MM.1S (cell line): Measurements from ENCODE around the gene CRIP2.

ENCODE experiments used
- DNase-seq: peaks from one replicate; pipeline ENCODE4 v3.0.0-alpha.2; 2015
- H2AFZ ChIP-seq: fragments of 300-600 bp; sonication (generic); 2 replicates; pipeline ENCODE4 v1.6.0; 2016; ENCODE audit warnings: antibody characterized with exemption, low read length
- H3F3A ChIP-seq: fragments of 300-600 bp; sonication (generic); 2 replicates; pipeline ENCODE4 v1.6.1; 2016; ENCODE audit warnings: mild to moderate bottlenecking, antibody characterized with exemption, low read length, moderate library complexity, mixed read lengths; ENCODE audit not compliant: insufficient read depth
- H3K27ac ChIP-seq: fragments of 300-600 bp; sonication (generic); 2 replicates; pipeline ENCODE4 v1.5.1; 2016; ENCODE audit warnings: mild to moderate bottlenecking, low read length
- H3K27me3 ChIP-seq: fragments of 300-600 bp; sonication (generic); replicated peaks from 2 replicates; pipeline ENCODE4 v1.6.0; 2016; ENCODE audit warnings: low read length; ENCODE audit not compliant: insufficient read depth
- H3K36me3 ChIP-seq: fragments of 300-600 bp; sonication (generic); replicated peaks from 2 replicates; pipeline ENCODE4 v1.6.1; 2016; ENCODE audit warnings: mild to moderate bottlenecking, low read length, mixed read lengths; ENCODE audit not compliant: insufficient read depth
- H3K4me1 ChIP-seq: fragments of 300-600 bp; sonication (generic); 2 replicates; pipeline ENCODE4 v1.6.1; 2016; ENCODE audit warnings: low read length, mixed read lengths
- H3K4me2 ChIP-seq: fragments of 300-600 bp; sonication (generic); 2 replicates; pipeline ENCODE4 v1.6.0; 2016; ENCODE audit warnings: low read depth, low read length
- H3K4me3 ChIP-seq: fragments of 300-600 bp; sonication (generic); 2 replicates; pipeline ENCODE4 v1.5.1; 2016; ENCODE audit warnings: low read length, mixed read lengths
- H3K79me2 ChIP-seq: fragments of 300-600 bp; sonication (generic); 2 replicates; pipeline ENCODE4 v1.6.1; 2016; ENCODE audit warnings: mixed run types, low read length, mixed read lengths
- H3K9ac ChIP-seq: fragments of 300-600 bp; sonication (generic); 2 replicates; pipeline ENCODE4 v1.6.1; 2016; ENCODE audit warnings: low read length, mixed read lengths
- H3K9me2 ChIP-seq: fragments of 300-600 bp; sonication (generic); replicated peaks from 2 replicates; pipeline ENCODE4 v1.6.1; 2016; ENCODE audit warnings: mild to moderate bottlenecking, low read length, mixed read lengths; ENCODE audit not compliant: insufficient read depth
- H3K9me3 ChIP-seq: fragments of 300-600 bp; sonication (generic); replicated peaks from 2 replicates; pipeline ENCODE4 v1.6.1; 2016; ENCODE audit warnings: mild to moderate bottlenecking, low read length, mixed read lengths; ENCODE audit not compliant: insufficient read depth
- H4K20me1 ChIP-seq: fragments of 300-600 bp; sonication (generic); 2 replicates; pipeline ENCODE4 v1.6.1; 2016; ENCODE audit warnings: mild to moderate bottlenecking, low read length, moderate library complexity, mixed read lengths; ENCODE audit not compliant: insufficient read depth
- CTCF ChIP-seq: fragments of 300-600 bp; sonication (generic); IDR thresholded peaks from 2 replicates; pipeline ENCODE4 v1.5.1; 2016; ENCODE audit warnings: antibody characterized with exemption, low read length, mixed read lengths
- EZH2 ChIP-seq: fragments of 300-600 bp; sonication (generic); optimal IDR thresholded peaks from 2 replicates; pipeline ENCODE3; 2017; ENCODE audit warnings: low read depth, mild to moderate bottlenecking, antibody characterized with exemption, low read length, mixed read lengths
- EZH2phosphoT487 ChIP-seq: fragments of 300-600 bp; sonication (generic); IDR thresholded peaks from 2 replicates; pipeline ENCODE4 v1.6.1; 2018; ENCODE audit warnings: antibody characterized with exemption, low read length

Gene CRIP2

DNA sequence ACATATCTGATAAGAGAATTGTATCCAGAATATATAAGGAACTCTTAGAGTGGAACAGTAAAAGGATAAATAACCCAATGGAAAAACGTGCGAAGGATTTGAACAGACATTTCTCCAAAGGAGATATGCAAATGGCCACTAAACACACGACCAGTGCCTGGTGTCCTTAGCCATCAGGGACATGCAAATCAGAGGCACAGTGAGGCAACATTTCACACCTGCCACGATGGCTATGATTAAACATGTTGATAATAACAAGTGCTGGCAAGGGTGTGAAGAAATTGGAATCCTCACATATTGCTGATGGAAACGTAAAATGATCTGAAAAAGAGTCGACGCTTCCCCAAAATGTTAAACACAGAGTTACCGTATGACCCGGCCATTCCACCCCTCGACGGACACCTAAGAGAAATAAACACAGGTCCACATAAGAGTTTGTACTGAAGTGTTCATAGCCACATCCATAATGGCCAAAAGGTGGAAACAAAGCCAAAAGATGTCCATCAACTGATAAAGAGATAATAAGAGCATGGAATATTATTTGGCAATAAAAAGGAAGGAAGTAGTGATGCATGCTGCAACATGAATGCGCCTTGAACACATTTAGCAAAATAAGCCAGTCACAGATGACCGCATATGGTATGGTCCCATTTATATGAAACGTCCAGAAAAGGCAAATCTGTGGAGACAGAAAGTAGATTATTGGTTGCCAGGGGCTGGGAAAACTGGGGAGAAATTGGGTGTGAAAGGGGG is 45.5 kb downstream of the CRIP2 start:
- Histone ChIP-seq H3K4me2 (no peak overlapping the region), H3K9me3 (no peaks in the 10 kb centered on the region), H3K4me1 (no peaks in the 10 kb centered on the region), H3K4me3 (no peak overlapping the region), H4K20me1 (no peaks in the 10 kb centered on the region), H2AFZ (no peak overlapping the region), H3K9ac (no peak overlapping the region), H3K79me2 (no peaks in the 10 kb centered on the region), H3K27ac (no peak overlapping the region), H3K9me2 (no peaks in the 10 kb centered on the region), H3K27me3 (peaks cover 54% of the 10 kb centered on the region), H3K36me3 (no peaks in the 10 kb centered on the region), H3F3A (no peaks in the 10 kb centered on the region)
- TF ChIP-seq EZH2 = no peak
- no peak for TF ChIP-seq CTCF
- TF ChIP-seq EZH2phosphoT487 = no peak
- DNase-seq = no peak

DNA sequence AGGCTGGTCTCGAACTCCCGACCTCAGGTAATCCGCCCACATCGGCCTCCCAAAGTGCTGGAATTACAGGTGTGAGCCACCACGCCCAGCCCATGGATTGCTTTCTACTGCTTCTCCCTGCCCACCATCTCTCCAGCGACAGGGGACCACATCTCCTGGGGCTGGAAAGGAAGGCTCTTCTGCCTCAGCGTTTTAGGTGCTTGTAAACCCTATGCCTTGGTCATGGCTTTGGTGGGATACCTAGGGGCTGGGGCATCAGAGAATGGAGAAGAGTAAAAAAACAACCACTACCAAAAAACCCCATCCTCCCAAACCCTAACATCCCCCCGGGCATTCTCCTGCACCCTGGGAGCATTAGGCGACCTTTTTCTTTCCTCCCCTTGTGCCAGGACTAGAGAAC is 50.7 kb downstream of the CRIP2 start:
- no peak overlapping the region for H3K4me3 ChIP-seq
- peaks cover 6% of the 10 kb centered on the region; the same call in 1 of the 2 replicates for H3F3A ChIP-seq
- H3K9ac ChIP-seq = no peak overlapping the region
- no peaks in the 10 kb centered on the region for H3K79me2 ChIP-seq
- H3K36me3 ChIP-seq = no peaks in the 10 kb centered on the region
- TF ChIP-seq EZH2phosphoT487 = no peak
- no peak for TF ChIP-seq EZH2
- TF ChIP-seq CTCF = no peak
- DNase-seq = no peak
- no peak overlapping the region for H2AFZ ChIP-seq
- H3K9me2 ChIP-seq = no peaks in the 10 kb centered on the region
- H3K4me1 ChIP-seq = peaks cover 4% of the 10 kb centered on the region; the same call in 1 of the 2 replicates
- H3K4me2 ChIP-seq = no peak overlapping the region
- no peaks in the 10 kb centered on the region for H3K9me3 ChIP-seq
- H3K27me3 ChIP-seq = peaks cover 55% of the 10 kb centered on the region
- no peaks in the 10 kb centered on the region for H4K20me1 ChIP-seq
- no peak overlapping the region for H3K27ac ChIP-seq

DNA sequence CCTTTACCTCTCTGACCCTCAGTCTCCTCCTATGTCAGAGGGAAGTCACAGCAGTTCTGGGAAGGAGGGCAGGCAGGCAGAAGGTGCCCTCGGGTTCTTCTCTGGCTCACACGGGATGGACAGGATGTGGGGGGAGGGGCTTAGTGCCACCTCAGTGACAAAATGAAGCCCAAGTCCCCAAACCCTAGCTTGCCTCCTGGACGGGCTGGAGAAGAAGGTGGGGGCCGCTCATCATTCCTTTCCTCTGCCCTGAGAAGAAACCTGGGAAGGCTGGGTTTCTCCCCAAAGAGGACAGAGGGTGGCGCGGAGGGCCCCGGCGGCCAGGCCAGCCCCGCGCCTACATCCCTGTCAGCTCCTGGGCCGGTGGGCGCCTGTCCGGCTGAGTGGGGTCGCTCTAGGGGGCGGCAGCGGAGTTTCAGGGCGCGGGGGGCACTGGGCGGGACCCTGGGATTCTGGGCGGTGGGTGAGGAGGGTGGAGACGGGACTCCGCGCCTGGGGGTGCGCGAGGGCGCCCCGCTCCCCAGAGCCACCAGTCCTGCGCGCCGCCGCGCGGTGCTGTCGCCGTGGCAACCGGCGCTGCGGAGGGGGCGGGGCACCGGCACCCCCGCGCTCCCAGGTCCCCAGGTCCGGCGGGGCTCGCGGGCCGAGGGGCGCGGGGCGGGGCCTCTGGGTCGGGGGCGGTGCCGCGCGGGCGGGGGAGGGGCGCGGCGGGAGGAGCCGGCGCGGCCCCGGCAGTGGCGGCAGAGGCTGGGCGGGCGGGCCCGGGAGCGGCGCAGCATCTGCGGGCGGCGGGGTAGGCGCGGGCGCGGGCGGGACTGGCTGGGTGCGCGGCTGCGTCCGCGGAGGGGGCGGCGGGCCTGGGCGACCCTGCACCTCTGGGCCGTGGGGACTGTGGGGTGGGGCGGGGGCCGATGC is 51.5 kb downstream of the CRIP2 start, which contains the start of gene TMEM121:
Gene TMEM121 (plus strand): TSS at position 723 of the 915 bp plus-strand sequence. CDS start 2,252 bp downstream, outside the sequence.
- no peak for TF ChIP-seq EZH2phosphoT487
- TF ChIP-seq CTCF = no peak
- TF ChIP-seq EZH2 = no peak
- peak; percentile 33 for DNase-seq
- Histone ChIP-seq H2AFZ (peak within 1 kb of the TSS; percentile 90), H3K9ac (peak within 1 kb of the TSS; percentile 50; the same call in 1 of the 2 replicates), H3K79me2 (no peaks in the 10 kb centered on the region), H3K4me3 (peak within 1 kb of the TSS; percentile 67), H3K27ac (no peak within 1 kb of the TSS), H3K9me3 (no peaks in the 10 kb centered on the region), H3K27me3 (peaks cover 57% of the 10 kb centered on the region), H3K4me1 (peaks cover 4% of the 10 kb centered on the region; the same call in 1 of the 2 replicates), H3K4me2 (peak within 1 kb of the TSS; percentile 74), H3F3A (peaks cover 6% of the 10 kb centered on the region; the same call in 1 of the 2 replicates), H4K20me1 (no peaks in the 10 kb centered on the region), H3K36me3 (no peaks in the 10 kb centered on the region), H3K9me2 (no peaks in the 10 kb centered on the region)
